Thyroid gland (tissue), 4 donors: Measurements from ENCODE around the gene EBP. TPM values are rescaled to one million over a fixed set of nuclear protein-coding genes. Genes with fewer than 3 reads are reported as not detected.

Source experiments
- DNase-seq, 2 donors: peaks; one replicate each; pipeline ENCODE4 v3.0.0-alpha.2; 2019
- H3K27ac ChIP-seq, 3 donors: fragments of 200-600 bp; sonication (generic); 1 replicate in 2 of 3; 2 replicates in 1 of 3; pipeline ENCODE4 v1.5.1; 2016 to 2019; ENCODE audit warnings: mild to moderate bottlenecking in 1 of 3, moderate library complexity in 1 of 3
- H3K27me3 ChIP-seq: fragments of 200-600 bp; sonication (generic); one replicate; pipeline ENCODE4 v1.5.1; 2019
- H3K36me3 ChIP-seq, 2 donors: fragments of 200-600 bp; sonication (generic); one replicate each; pipeline ENCODE4 v1.5.1; 2016 to 2019
- H3K4me1 ChIP-seq, 2 donors: fragments of 200-600 bp; sonication (generic); one replicate each; pipeline ENCODE4 v1.5.1; 2017 to 2019
- H3K4me3 ChIP-seq, 3 donors: fragments of 200-600 bp; sonication (generic); replicated peaks in 1 of 3; 1 replicate in 2 of 3; 2 replicates in 1 of 3; pipeline ENCODE4 v1.5.1; 2016; ENCODE audit warnings: mild to moderate bottlenecking in 1 of 3
- H3K9me3 ChIP-seq: fragments of 200-600 bp; sonication (generic); one replicate; pipeline ENCODE4 v1.5.1; 2017
- CTCF ChIP-seq, 6 experiments: fragments of 200-600 bp in 3 of 6; fragments of 450-650 bp in 3 of 6; sonication (generic) in 3 of 6; IDR thresholded peaks; one replicate each; pipeline ENCODE4 v1.5.1; 2016 to 2019; ENCODE audit warnings: antibody characterized with exemption in 6 of 6, mild to moderate bottlenecking in 2 of 6, inconsistent platforms in 1 of 6, moderate library complexity in 1 of 6
- POLR2A ChIP-seq, 2 donors: fragments of 450-650 bp; IDR thresholded peaks; one replicate each; pipeline ENCODE4 v1.6.1; 2017; ENCODE audit warnings: antibody characterized with exemption in 2 of 2, mild to moderate bottlenecking in 2 of 2, moderate library complexity in 1 of 2
- WGBS, 2 donors: methylation state at CpG; one replicate each; pipeline ENCODE4 v1.1.5; 2017; 5-methylcytosine and 5-hydroxymethylcytosine counted together
- intact Hi-C: fragments of 100-400 bp; cut with DNase I; formaldehyde crosslinking; loops from one replicate; pipeline ENCODE4 v1.15.1; 2023
- total RNA-seq, 4 donors: library from RNA; depleted of rRNA; stranded (reverse); fragments of >200 nt; gene quantifications; one replicate each; pipeline ENCODE4 v1.2.3, GENCODE V29; 2016

The EBP gene
- total RNA-seq, 4 donors from 2014 or later = 11.0 to 43.5 (median 35.5) TPM

GRCh38 chrX:48477960-48478755 is 43.5 kb upstream of the EBP start:
- TF ChIP-seq CTCF (IDR thresholded peaks at IDR 0.05) = no peak
- no peak for TF ChIP-seq POLR2A (IDR thresholded peaks at IDR 0.05)
- DNase-seq = no peak
- H3K4me1 ChIP-seq = peaks cover 0 to 3% of the 10 kb centered on the region in 2 donors
- 92% methylated on average over 4 to 5 of the region's 19 CpGs for WGBS, 2 donors
- no peaks in the 10 kb centered on the region for H3K27me3 ChIP-seq
- H3K4me3 ChIP-seq = no peak overlapping the region
- H3K27ac ChIP-seq = no peak overlapping the region
- no peaks in the 10 kb centered on the region for H3K9me3 ChIP-seq
- intact Hi-C loops = no loop called here
- peaks cover 5 to 12% of the 10 kb centered on the region in 2 donors for H3K36me3 ChIP-seq

- 85 to 94% methylated on average over 4 to 5 of the region's 5 CpGs for WGBS, 2 donors
- Histone ChIP-seq H3K36me3 (peaks cover 5 to 12% of the 10 kb centered on the region in 2 donors), H3K4me1 (peaks cover 0 to 3% of the 10 kb centered on the region in 2 donors), H3K27ac (no peak overlapping the region), H3K4me3 (no peak overlapping the region), H3K27me3 (no peaks in the 10 kb centered on the region), H3K9me3 (no peaks in the 10 kb centered on the region)
- intact Hi-C loops = no loop called here
- TF ChIP-seq POLR2A (IDR thresholded peaks at IDR 0.05) (no peak), CTCF (IDR thresholded peaks at IDR 0.05) (no peak)
- no peak for DNase-seq
These were observed 42.8 kb upstream of the EBP start for GRCh38 chrX:48478806-48479205.

- DNase-seq = no peak
- Histone ChIP-seq H3K4me1 (peaks cover 0 to 2% of the 10 kb centered on the region in 2 donors), H3K27me3 (no peaks in the 10 kb centered on the region), H3K36me3 (peaks cover 5 to 12% of the 10 kb centered on the region in 2 donors), H3K27ac (no peak overlapping the region), H3K4me3 (no peak overlapping the region), H3K9me3 (no peaks in the 10 kb centered on the region)
- no peak for TF ChIP-seq CTCF (IDR thresholded peaks at IDR 0.05)
- TF ChIP-seq POLR2A (IDR thresholded peaks at IDR 0.05) = no peak
- 95 to 96% methylated on average over 3 of the region's 3 CpGs for WGBS, 2 donors
- intact Hi-C loops = no loop called here
These were observed 41.5 kb upstream of the EBP start for GRCh38 chrX:48480142-48480541.

GRCh38 chrX:48480583-48480982 is 41.0 kb upstream of the EBP start:
- Histone ChIP-seq H3K27ac (no peak overlapping the region), H3K9me3 (no peaks in the 10 kb centered on the region), H3K27me3 (no peaks in the 10 kb centered on the region), H3K4me3 (no peak overlapping the region), H3K4me1 (no peaks in the 10 kb centered on the region), H3K36me3 (peaks cover 5 to 12% of the 10 kb centered on the region in 2 donors)
- intact Hi-C loops = no loop called here
- DNase-seq = no peak
- 89 to 92% methylated on average over 3 of the region's 3 CpGs for WGBS, 2 donors
- TF ChIP-seq CTCF (IDR thresholded peaks at IDR 0.05) (no peak), POLR2A (IDR thresholded peaks at IDR 0.05) (no peak)

GRCh38 chrX:48482526-48482925 is 39.1 kb upstream of the EBP start:
- Histone ChIP-seq H3K27me3 (no peaks in the 10 kb centered on the region), H3K36me3 (peaks cover 5 to 12% of the 10 kb centered on the region in 2 donors), H3K4me3 (no peak overlapping the region), H3K9me3 (no peaks in the 10 kb centered on the region), H3K27ac (no peak overlapping the region), H3K4me1 (no peaks in the 10 kb centered on the region)
- TF ChIP-seq CTCF (IDR thresholded peaks at IDR 0.05) (no peak), POLR2A (IDR thresholded peaks at IDR 0.05) (no peak)
- intact Hi-C loops = no loop called here
- no peak for DNase-seq
- 78 to 85% methylated on average over 6 to 7 of the region's 7 CpGs for WGBS, 2 donors
